Upper lobe of left lung (tissue), 4 donors: ENCODE results near the gene CIAPIN1.

Source experiments
- EP300 ChIP-seq, 4 donors: sonication (generic); formaldehyde crosslinking; IDR thresholded peaks; one replicate each; pipeline ENCODE4 v1.5.1; 2017; ENCODE audit warnings: antibody characterized with exemption in 4 of 4, control low read depth in 2 of 4
- POLR2A ChIP-seq, 4 donors: fragments of 450-650 bp; IDR thresholded peaks; one replicate each; pipeline ENCODE4 v1.5.1; 2016 to 2017; ENCODE audit warnings: antibody characterized with exemption in 4 of 4, mild to moderate bottlenecking in 2 of 4
- TF ChIP-seq, protein P1 (sequence below), 6 experiments: fragments of 450-650 bp in 4 of 6; fragments of 200-600 bp in 2 of 6; sonication (generic) in 2 of 6; IDR thresholded peaks; one replicate each; pipeline ENCODE4 v1.5.1; 2016 to 2019; ENCODE audit warnings: antibody characterized with exemption in 6 of 6

- TF ChIP-seq, protein P1, sequence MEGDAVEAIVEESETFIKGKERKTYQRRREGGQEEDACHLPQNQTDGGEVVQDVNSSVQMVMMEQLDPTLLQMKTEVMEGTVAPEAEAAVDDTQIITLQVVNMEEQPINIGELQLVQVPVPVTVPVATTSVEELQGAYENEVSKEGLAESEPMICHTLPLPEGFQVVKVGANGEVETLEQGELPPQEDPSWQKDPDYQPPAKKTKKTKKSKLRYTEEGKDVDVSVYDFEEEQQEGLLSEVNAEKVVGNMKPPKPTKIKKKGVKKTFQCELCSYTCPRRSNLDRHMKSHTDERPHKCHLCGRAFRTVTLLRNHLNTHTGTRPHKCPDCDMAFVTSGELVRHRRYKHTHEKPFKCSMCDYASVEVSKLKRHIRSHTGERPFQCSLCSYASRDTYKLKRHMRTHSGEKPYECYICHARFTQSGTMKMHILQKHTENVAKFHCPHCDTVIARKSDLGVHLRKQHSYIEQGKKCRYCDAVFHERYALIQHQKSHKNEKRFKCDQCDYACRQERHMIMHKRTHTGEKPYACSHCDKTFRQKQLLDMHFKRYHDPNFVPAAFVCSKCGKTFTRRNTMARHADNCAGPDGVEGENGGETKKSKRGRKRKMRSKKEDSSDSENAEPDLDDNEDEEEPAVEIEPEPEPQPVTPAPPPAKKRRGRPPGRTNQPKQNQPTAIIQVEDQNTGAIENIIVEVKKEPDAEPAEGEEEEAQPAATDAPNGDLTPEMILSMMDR (IDR thresholded peaks at IDR 0.05), result no peak
- no peak for TF ChIP-seq POLR2A (IDR thresholded peaks at IDR 0.05)
- TF ChIP-seq EP300 (IDR thresholded peaks at IDR 0.05), result no peak
Measured at GRCh38 chr16:57384248-57385070, 62.7 kb downstream of the CIAPIN1 start.
